GM12874 (cell line): Measurements from ENCODE around the gene ISY1.

Experiments
- CTCF ChIP-seq: IDR thresholded peaks from 2 replicates; pipeline ENCODE4 v1.5.1; 2011; ENCODE audit warnings: low read depth, mild to moderate bottlenecking, control low read depth, low read length, moderate library complexity; ENCODE audit not compliant: insufficient read depth

The ISY1 gene

GRCh38 chr3:129100274-129100673 lies 60.6 kb downstream of the ISY1 start:
- no peak for TF ChIP-seq CTCF

- TF ChIP-seq CTCF = no peak
Measured at GRCh38 chr3:129095285-129095684, 65.6 kb downstream of the ISY1 start.

- TF ChIP-seq CTCF = no peak
Measured at GRCh38 chr3:129087138-129087702, 73.6 kb downstream of the ISY1 start.

- TF ChIP-seq CTCF = no peak
Measured at GRCh38 chr3:129085818-129086217, 75.0 kb downstream of the ISY1 start.

GRCh38 chr3:129085165-129085715 lies 75.6 kb downstream of the ISY1 start:
- TF ChIP-seq CTCF = no peak

GRCh38 chr3:129084501-129084900 lies 76.4 kb downstream of the ISY1 start:
- no peak for TF ChIP-seq CTCF

GRCh38 chr3:129082026-129082425 lies 78.8 kb downstream of the ISY1 start:
- TF ChIP-seq CTCF = no peak
